Measurements from ENCODE around the gene PARD3B. TPM values are rescaled to one million over a fixed set of nuclear protein-coding genes. Genes with fewer than 3 reads are reported as not detected.

PARD3B gene
- total RNA-seq, 2 experiments from 2014 or later = 0.11 to 0.88 TPM

DNA sequence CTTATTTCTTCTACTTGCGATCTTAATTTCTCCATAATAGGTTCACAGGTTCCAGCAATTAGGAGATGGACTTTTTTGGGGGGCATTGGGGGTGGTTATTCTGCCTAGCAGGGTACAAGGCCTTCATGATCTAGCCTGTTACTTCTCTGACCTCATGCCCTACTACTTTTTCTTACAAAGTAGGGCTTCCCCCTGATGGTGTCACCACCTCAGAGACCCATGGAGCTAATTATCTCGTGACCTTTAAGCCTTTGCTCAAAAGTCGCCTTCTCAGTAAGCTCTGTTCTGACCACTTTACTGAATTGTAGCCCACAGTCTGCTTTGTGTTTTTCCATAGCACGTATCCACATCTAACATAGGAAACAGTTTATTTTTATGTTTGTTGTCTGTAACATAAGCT lies 458.0 kb downstream of the PARD3B start:
- TF ChIP-seq, protein P1, sequence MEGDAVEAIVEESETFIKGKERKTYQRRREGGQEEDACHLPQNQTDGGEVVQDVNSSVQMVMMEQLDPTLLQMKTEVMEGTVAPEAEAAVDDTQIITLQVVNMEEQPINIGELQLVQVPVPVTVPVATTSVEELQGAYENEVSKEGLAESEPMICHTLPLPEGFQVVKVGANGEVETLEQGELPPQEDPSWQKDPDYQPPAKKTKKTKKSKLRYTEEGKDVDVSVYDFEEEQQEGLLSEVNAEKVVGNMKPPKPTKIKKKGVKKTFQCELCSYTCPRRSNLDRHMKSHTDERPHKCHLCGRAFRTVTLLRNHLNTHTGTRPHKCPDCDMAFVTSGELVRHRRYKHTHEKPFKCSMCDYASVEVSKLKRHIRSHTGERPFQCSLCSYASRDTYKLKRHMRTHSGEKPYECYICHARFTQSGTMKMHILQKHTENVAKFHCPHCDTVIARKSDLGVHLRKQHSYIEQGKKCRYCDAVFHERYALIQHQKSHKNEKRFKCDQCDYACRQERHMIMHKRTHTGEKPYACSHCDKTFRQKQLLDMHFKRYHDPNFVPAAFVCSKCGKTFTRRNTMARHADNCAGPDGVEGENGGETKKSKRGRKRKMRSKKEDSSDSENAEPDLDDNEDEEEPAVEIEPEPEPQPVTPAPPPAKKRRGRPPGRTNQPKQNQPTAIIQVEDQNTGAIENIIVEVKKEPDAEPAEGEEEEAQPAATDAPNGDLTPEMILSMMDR (IDR thresholded peaks at IDR 0.05) = no peak
- no peaks in the 10 kb centered on the region for H3K9me3 Mint-ChIP-seq
- intact Hi-C loops (cut with micrococcal nuclease) = no loop called here
- ATAC-seq = peak; percentile 60
- ChIA-PET CTCF (interaction anchor here (1.1 kb wide), 1 partner anchor 9 kb away, joined by 4 read pairs; no protein-coding TSS in a partner anchor), POLR2A (no interaction called here)
- no peaks in the 10 kb centered on the region for H3K36me3 Mint-ChIP-seq (ENCODE audit: low read depth)
- no peak overlapping the region for H3K27ac Mint-ChIP-seq
- DNase-seq = peak; percentile 26
- no peak overlapping the region for H3K4me3 Mint-ChIP-seq
- peaks cover 8% of the 10 kb centered on the region for H3K4me1 Mint-ChIP-seq (ENCODE audit: low read depth)
- H3K27me3 Mint-ChIP-seq = no peaks in the 10 kb centered on the region

GRCh38 chr2:205010196-205010595 lies 464.9 kb downstream of the PARD3B start:
- H3K36me3 Mint-ChIP-seq (ENCODE audit: low read depth) = no peaks in the 10 kb centered on the region
- no peak for DNase-seq
- H3K27ac Mint-ChIP-seq = no peak overlapping the region
- POLR2A ChIA-PET = no interaction called here
- no peaks in the 10 kb centered on the region for H3K27me3 Mint-ChIP-seq
- no peaks in the 10 kb centered on the region for H3K9me3 Mint-ChIP-seq
- ATAC-seq = no peak
- intact Hi-C loops (cut with micrococcal nuclease) = no loop called here
- no peak overlapping the region for H3K4me3 Mint-ChIP-seq
- TF ChIP-seq, protein P1 (IDR thresholded peaks at IDR 0.05) = no peak
- peaks cover 4% of the 10 kb centered on the region for H3K4me1 Mint-ChIP-seq (ENCODE audit: low read depth)
- CTCF ChIA-PET = interaction anchor here (0.8 kb wide), 1 partner anchor 306 kb away, joined by 3 read pairs; no protein-coding TSS in a partner anchor

- ATAC-seq = no peak
- H3K36me3 Mint-ChIP-seq (ENCODE audit: low read depth) = no peaks in the 10 kb centered on the region
- TF ChIP-seq, protein P1 (IDR thresholded peaks at IDR 0.05) = no peak
- POLR2A ChIA-PET = no interaction called here
- H3K27me3 Mint-ChIP-seq = no peaks in the 10 kb centered on the region
- peaks cover 4% of the 10 kb centered on the region for H3K4me1 Mint-ChIP-seq (ENCODE audit: low read depth)
- no peak overlapping the region for H3K4me3 Mint-ChIP-seq
- DNase-seq = no peak
- H3K9me3 Mint-ChIP-seq = no peaks in the 10 kb centered on the region
- no peak overlapping the region for H3K27ac Mint-ChIP-seq
- CTCF ChIA-PET = interaction anchor here (0.8 kb wide), 1 partner anchor 305 kb away, joined by 3 read pairs; no protein-coding TSS in a partner anchor
- intact Hi-C loops (cut with micrococcal nuclease) = no loop called here
Observed at GRCh38 chr2:205011031-205011430, 465.8 kb downstream of the PARD3B start.

GRCh38 chr2:205012961-205013360 lies 467.7 kb downstream of the PARD3B start:
- Mint-ChIP-seq H3K27me3 (no peaks in the 10 kb centered on the region), H3K4me3 (no peak overlapping the region), H3K27ac (no peak overlapping the region), H3K4me1 (ENCODE audit: low read depth) (peaks cover 4% of the 10 kb centered on the region), H3K9me3 (no peaks in the 10 kb centered on the region), H3K36me3 (ENCODE audit: low read depth) (no peaks in the 10 kb centered on the region)
- ChIA-PET CTCF (interaction anchor here (1.1 kb wide), 1 partner anchor 10 kb away, joined by 4 read pairs; no protein-coding TSS in a partner anchor), POLR2A (no interaction called here)
- TF ChIP-seq, protein P1 (IDR thresholded peaks at IDR 0.05) = no peak
- no peak for ATAC-seq
- DNase-seq = no peak
- intact Hi-C loops (cut with micrococcal nuclease) = no loop called here

DNA sequence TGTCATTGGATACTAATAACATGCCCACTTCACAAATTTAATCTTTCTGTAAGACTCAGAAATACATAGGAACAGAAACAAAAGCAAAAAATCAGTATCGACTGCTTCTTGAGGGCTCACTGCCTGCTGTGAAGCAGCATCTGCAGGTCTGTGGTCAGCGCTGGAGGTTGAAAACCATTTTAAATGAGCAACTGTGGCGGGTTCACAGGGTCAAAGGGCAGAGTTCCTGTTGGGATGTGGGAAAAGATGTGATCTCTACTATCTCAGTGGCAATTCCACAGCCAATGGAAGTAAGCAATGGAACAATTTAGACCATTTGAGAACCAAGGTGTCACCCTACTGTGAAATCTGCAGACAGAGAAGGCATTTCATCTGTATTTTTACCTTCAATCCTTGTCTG lies 468.3 kb downstream of the PARD3B start:
- POLR2A ChIA-PET = no interaction called here
- Mint-ChIP-seq H3K27ac (no peak overlapping the region), H3K36me3 (ENCODE audit: low read depth) (no peaks in the 10 kb centered on the region), H3K27me3 (no peaks in the 10 kb centered on the region), H3K4me1 (ENCODE audit: low read depth) (peaks cover 4% of the 10 kb centered on the region), H3K9me3 (no peaks in the 10 kb centered on the region), H3K4me3 (no peak overlapping the region)
- CTCF ChIA-PET = no interaction called here
- intact Hi-C loops (cut with micrococcal nuclease) = no loop called here
- ATAC-seq (no peak), DNase-seq (no peak)
- TF ChIP-seq, protein P1 (IDR thresholded peaks at IDR 0.05) = no peak
